HepG2 (cell line): ENCODE measurements around the gene NXPH1. TPM values are rescaled to one million over a fixed set of nuclear protein-coding genes. Genes with fewer than 3 reads are reported as not detected.
A peak's percentile ranks its signal among the peaks of the same experiment; 100 is the strongest.

Experiments
- ATAC-seq: fragments of 200-7000 bp; cut with Tn5 transposase; 3 replicates; pipeline ENCODE4 v1.9.1; 2020; ENCODE audit warnings: mild to moderate bottlenecking, moderate library complexity
- BruUV-seq: library from RNA; stranded (reverse); fragments of 400-500 nt; replicated peaks from 2 replicates; lab custom pipeline; 2021; lab: Mats Ljungman, UMichigan
- CTCF ChIA-PET: fragments of 300-600 bp; formaldehyde crosslinking; extraction: SDS; loops from one replicate; lab custom pipeline; 2021; ENCODE audit warnings: low total read pairs, inconsistent platforms, low intra/inter-chr PET ratio; lab: Yijun Ruan, JAX
- POLR2A ChIA-PET: fragments of 350-600 bp; sonication (Branson Sonifier 250); formaldehyde crosslinking; loops from one replicate; lab custom pipeline; 2020; ENCODE audit warnings: antibody characterized with exemption, inconsistent platforms; lab: Yijun Ruan, JAX
- DNase-seq: peaks from one replicate; pipeline ENCODE4 v3.0.0-alpha.2; 2015; ENCODE audit warnings: low spot score
- FAIRE-seq: peaks from 3 replicates; lab custom pipeline; 2011; peaks lifted over from hg19 to GRCh38; lab: Jason Lieb, UNC
- H2AFZ ChIP-seq: one replicate; pipeline ENCODE4 v1.6.1; 2011; ENCODE audit warnings: low read length, inconsistent platforms
- H3K27ac ChIP-seq: fragments of 300-600 bp; 3 replicates; pipeline ENCODE4 v1.8.0; 2011; ENCODE audit warnings: mixed run types, mild to moderate bottlenecking, mixed read lengths, low read length, inconsistent platforms; ENCODE audit not compliant: insufficient read depth; ENCODE audit errors: extremely low read length
- H3K27me3 ChIP-seq, 2 experiments: fragments of 200-600 bp in 1 of 2; 2 replicates in 1 of 2; 3 replicates in 1 of 2; pipeline versions ENCODE4 v1.6.0 to v1.8.0; 2011; ENCODE audit warnings: low read length in 2 of 2, mild to moderate bottlenecking in 2 of 2, moderate library complexity in 2 of 2, inconsistent platforms in 1 of 2; ENCODE audit not compliant: insufficient read depth in 2 of 2, control insufficient read depth in 1 of 2
- H3K36me3 ChIP-seq, 2 experiments: fragments of 200-600 bp in 1 of 2; replicated peaks in 1 of 2; 2 replicates in 1 of 2; 3 replicates in 1 of 2; pipeline versions ENCODE4 v1.5.1 to v1.8.0; 2011; ENCODE audit warnings: low read length in 2 of 2, inconsistent platforms in 1 of 2; ENCODE audit not compliant: insufficient read depth in 2 of 2, control insufficient read depth in 1 of 2
- H3K4me1 ChIP-seq: 2 replicates; pipeline ENCODE4 v1.5.1; 2012; ENCODE audit warnings: low read length, inconsistent platforms; ENCODE audit not compliant: insufficient read depth
- H3K4me2 ChIP-seq: 2 replicates; pipeline ENCODE4 v1.6.0; 2011; ENCODE audit warnings: low read depth, low read length, inconsistent platforms
- H3K4me3 ChIP-seq, 3 experiments: fragments of 200-600 bp in 1 of 3; sonication (generic), shearing (Covaris generic) in 1 of 3; replicated peaks in 1 of 3; 2 replicates each; pipeline ENCODE4 v1.5.1; 2011 to 2016; ENCODE audit warnings: low read length in 3 of 3, inconsistent platforms in 2 of 3, low read depth in 2 of 3, mild to moderate bottlenecking in 2 of 3, control low read depth in 1 of 3, mixed read lengths in 1 of 3; ENCODE audit not compliant: insufficient read depth in 1 of 3
- H3K79me2 ChIP-seq: one replicate; pipeline ENCODE4 v1.6.1; 2011; ENCODE audit warnings: low read length, inconsistent platforms; ENCODE audit not compliant: insufficient read depth
- H3K9ac ChIP-seq: 2 replicates; pipeline ENCODE4 v1.6.0; 2011; ENCODE audit warnings: mild to moderate bottlenecking, low read depth, low read length, inconsistent platforms; ENCODE audit not compliant: insufficient read depth
- H3K9me3 ChIP-seq: 2 replicates; pipeline ENCODE4 v1.5.1; 2012; ENCODE audit warnings: mild to moderate bottlenecking, low read length
- H4K20me1 ChIP-seq: 2 replicates; pipeline ENCODE4 v1.6.0; 2011; ENCODE audit warnings: inconsistent platforms, mild to moderate bottlenecking, low read length, moderate library complexity; ENCODE audit not compliant: insufficient read depth
- ARID5B ChIP-seq: IDR thresholded peaks from 2 replicates; pipeline ENCODE4 v1.4.0; 2020; ENCODE audit warnings: mild to moderate bottlenecking, missing genetic modification reagents
- CTCF ChIP-seq: sonication (generic); formaldehyde crosslinking; IDR thresholded peaks from 2 replicates; pipeline ENCODE4 v1.5.0; 2020; ENCODE audit warnings: mild to moderate bottlenecking, missing genetic modification reagents, moderate library complexity
- MYNN ChIP-seq: sonication (generic); formaldehyde crosslinking; IDR thresholded peaks from 2 replicates; pipeline ENCODE4 v1.4.0; 2020; ENCODE audit warnings: mild to moderate bottlenecking, low read depth, missing genetic modification reagents
- PHF5A ChIP-seq: IDR thresholded peaks from one replicate; pipeline ENCODE4 v1.6.1; 2018; ENCODE audit warnings: low read depth, missing genetic modification reagents; ENCODE audit not compliant: unreplicated experiment
- RAD21 ChIP-seq: fragments of 450-650 bp; formaldehyde crosslinking; IDR thresholded peaks from 2 replicates; pipeline ENCODE4 v1.5.0; 2020; ENCODE audit warnings: mild to moderate bottlenecking
- SMC3 ChIP-seq: IDR thresholded peaks from 2 replicates; pipeline ENCODE4 v1.6.1; 2011; ENCODE audit warnings: low read length, improper control_type of control experiment
- STAG1 ChIP-seq: sonication (generic); formaldehyde crosslinking; IDR thresholded peaks from 2 replicates; pipeline ENCODE4 v1.4.0; 2020; ENCODE audit warnings: missing genetic modification reagents
- ZNF512B ChIP-seq: sonication (generic); formaldehyde crosslinking; IDR thresholded peaks from 2 replicates; pipeline ENCODE4 v1.5.1; 2020; ENCODE audit warnings: missing genetic modification reagents, mild to moderate bottlenecking, borderline replicate concordance
- ZNF607 ChIP-seq: sonication (generic); formaldehyde crosslinking; IDR thresholded peaks from 2 replicates; pipeline ENCODE4 v1.5.1; 2020; ENCODE audit warnings: missing genetic modification reagents, mild to moderate bottlenecking, borderline replicate concordance
- WGBS: methylation state at CpG from one replicate; pipeline ENCODE4 v1.1.6; 2017; ENCODE audit warnings: low lambda C conversion rate; 5-methylcytosine and 5-hydroxymethylcytosine counted together
- in situ Hi-C: cut with HindIII; loops from 2 replicates; pipeline ENCODE4 v1.10.0; 2017; ENCODE audit warnings: low pct_unique_long_range_greater_than_20kb; ENCODE audit not compliant: extremely low pct_ligation_motif_present
- intact Hi-C: fragments of 100-400 bp; cut with micrococcal nuclease; formaldehyde crosslinking; loops from one replicate; pipeline ENCODE4 v1.10.0; 2022; ENCODE audit not compliant: unreplicated experiment
- polyA plus RNA-seq, 8 experiments: library from polyadenylated mRNA; depleted of rRNA in 3 of 8; stranded (reverse) in 7 of 8; unstranded in 1 of 8; fragments of >200 nt; fragmentation: Illumina TruSeq in 4 of 8; extraction: Trizol in 4 of 8; gene quantifications; 2 replicates each; pipeline versions ENCODE4 v1.2.1 to v1.2.3, GENCODE V29; 2011 to 2016; ENCODE audit warnings: low read depth in 4 of 8, missing spikeins in 1 of 8, mixed read lengths in 1 of 8; ENCODE audit not compliant: insufficient read depth in 1 of 8
- total RNA-seq, 5 experiments: library from RNA; depleted of rRNA; stranded (reverse); fragments of >200 nt; fragmentation: Illumina TruSeq; extraction: Trizol; gene quantifications; 2 replicates each; pipeline ENCODE4 v1.2.3, GENCODE V29; 2016; ENCODE audit warnings: low read depth in 1 of 5

NXPH1 gene
- total and polyA plus RNA-seq, 2 of the 13 experiments (the other 11 are each of a cell fraction or from before 2014, with no cell fraction given) = not detected

GRCh38 chr7:8413600-8413999, 19.8 kb upstream of the NXPH1 start (continued):
- TF ChIP-seq ARID5B (CRISPR knock-in tag) (no peak), ZNF607 (no peak), ZNF512B (no peak), PHF5A (CRISPR knock-in tag) (no peak)

GRCh38 chr7:8418629-8419245, 14.7 kb upstream of the NXPH1 start:
- TF ChIP-seq STAG1 (CRISPR knock-in tag) (peak; percentile 79), MYNN (no peak), RAD21 (CRISPR knock-in tag) (0 out of 2 replicates have a peak, but pooled peaks have one; percentile 20), CTCF (CRISPR knock-in tag) (peak; percentile 73), SMC3 (peak; percentile 54)
- Histone ChIP-seq H3K9me3 (no peaks in the 10 kb centered on the region), H3K27ac (no peak overlapping the region), H3K4me2 (no peak overlapping the region), H3K36me3 (no peaks in the 10 kb centered on the region), H3K9ac (no peak overlapping the region), H2AFZ (no peak overlapping the region), H3K4me3 (no peak overlapping the region), H4K20me1 (no peaks in the 10 kb centered on the region), H3K4me1 (no peaks in the 10 kb centered on the region), H3K27me3 (no peaks in the 10 kb centered on the region), H3K79me2 (no peaks in the 10 kb centered on the region)
- peak; percentile 84 for ATAC-seq
- POLR2A ChIA-PET = no interaction called here
- BruUV-seq = no TSS peak
- CTCF ChIA-PET = interaction anchor here (2.4 to 2.6 kb wide), 2 partner anchors 306 to 1994 kb away, joined by 11 to 15 read pairs; no protein-coding TSS in a partner anchor
- peak; percentile 52 for DNase-seq
- peak; percentile 36 for FAIRE-seq
- intact Hi-C loops = loop anchor here (1.0 kb wide), 1 partner anchor 306 kb away; no protein-coding TSS in a partner anchor
- 0% methylated on average over 1 of the region's 1 CpG for WGBS
- in situ Hi-C loops = loop anchor here (25.0 kb wide), 1 partner anchor 1994 kb away; no protein-coding TSS in a partner anchor
